ENCODE results near the gene APLF.
A peak's percentile ranks its signal among the peaks of the same experiment; 100 is the strongest.

The APLF gene, protein sequence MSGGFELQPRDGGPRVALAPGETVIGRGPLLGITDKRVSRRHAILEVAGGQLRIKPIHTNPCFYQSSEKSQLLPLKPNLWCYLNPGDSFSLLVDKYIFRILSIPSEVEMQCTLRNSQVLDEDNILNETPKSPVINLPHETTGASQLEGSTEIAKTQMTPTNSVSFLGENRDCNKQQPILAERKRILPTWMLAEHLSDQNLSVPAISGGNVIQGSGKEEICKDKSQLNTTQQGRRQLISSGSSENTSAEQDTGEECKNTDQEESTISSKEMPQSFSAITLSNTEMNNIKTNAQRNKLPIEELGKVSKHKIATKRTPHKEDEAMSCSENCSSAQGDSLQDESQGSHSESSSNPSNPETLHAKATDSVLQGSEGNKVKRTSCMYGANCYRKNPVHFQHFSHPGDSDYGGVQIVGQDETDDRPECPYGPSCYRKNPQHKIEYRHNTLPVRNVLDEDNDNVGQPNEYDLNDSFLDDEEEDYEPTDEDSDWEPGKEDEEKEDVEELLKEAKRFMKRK

DNA sequence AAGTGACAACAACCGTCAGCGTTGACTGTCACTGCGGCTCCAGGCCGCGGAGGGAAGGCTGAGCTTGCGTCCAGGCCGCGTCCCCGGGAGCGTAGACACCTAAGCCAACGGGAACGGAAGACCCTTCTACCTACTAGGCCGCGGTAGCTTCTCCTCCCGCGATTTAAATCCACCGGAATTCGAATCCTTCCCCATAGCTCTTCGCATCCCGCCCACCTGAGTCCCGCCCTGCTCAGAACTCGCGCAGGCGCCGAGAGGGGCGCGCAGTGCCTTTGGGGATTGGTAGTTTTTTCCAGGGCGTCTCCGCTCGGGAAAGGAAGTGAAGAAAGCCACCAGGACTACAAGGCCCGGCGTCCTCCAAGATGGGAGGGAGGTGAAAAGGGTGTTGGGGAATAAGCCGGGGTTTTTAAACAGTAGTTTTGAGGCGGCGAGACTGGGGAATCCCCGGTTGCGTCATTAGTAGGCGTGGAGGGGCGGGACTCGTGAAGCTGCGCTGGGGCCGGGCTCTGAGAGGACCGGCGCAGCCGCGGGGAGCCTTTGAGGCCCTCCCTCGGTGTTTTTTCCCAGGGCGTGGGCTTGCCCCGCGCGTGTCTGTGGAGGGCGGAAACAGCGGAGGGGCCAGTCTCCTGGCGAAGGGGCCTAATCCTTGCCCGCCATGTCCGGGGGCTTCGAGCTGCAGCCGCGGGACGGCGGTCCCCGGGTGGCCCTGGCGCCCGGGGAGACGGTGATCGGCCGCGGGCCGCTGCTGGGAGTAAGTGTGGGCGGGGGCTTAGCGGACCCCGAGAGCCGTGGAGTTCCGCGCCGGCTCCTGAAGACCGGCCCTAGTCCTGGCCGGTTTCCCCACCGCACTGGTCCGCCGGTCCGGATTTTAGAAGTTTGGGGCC lies at the start of gene APLF, which contains the start of gene FBXO48:
APLF (plus strand) TSS at position 509 of the 884 bp plus-strand sequence; CDS start at position 656, 147 bp downstream.
FBXO48 (minus strand) TSS at position 218 of the 884 bp plus-strand sequence. CDS start 2,149 bp downstream, outside the sequence.
- H3K9me3 Mint-ChIP-seq: no peaks in the 10 kb centered on the region
- peaks cover 12% of the 10 kb centered on the region for H3K4me1 Mint-ChIP-seq
- H3K27me3 Mint-ChIP-seq (ENCODE audit: low read depth): no peaks in the 10 kb centered on the region
- peak within 1 kb of the TSS; percentile 96 for H3K4me3 Mint-ChIP-seq
- TF ChIP-seq, protein P1, sequence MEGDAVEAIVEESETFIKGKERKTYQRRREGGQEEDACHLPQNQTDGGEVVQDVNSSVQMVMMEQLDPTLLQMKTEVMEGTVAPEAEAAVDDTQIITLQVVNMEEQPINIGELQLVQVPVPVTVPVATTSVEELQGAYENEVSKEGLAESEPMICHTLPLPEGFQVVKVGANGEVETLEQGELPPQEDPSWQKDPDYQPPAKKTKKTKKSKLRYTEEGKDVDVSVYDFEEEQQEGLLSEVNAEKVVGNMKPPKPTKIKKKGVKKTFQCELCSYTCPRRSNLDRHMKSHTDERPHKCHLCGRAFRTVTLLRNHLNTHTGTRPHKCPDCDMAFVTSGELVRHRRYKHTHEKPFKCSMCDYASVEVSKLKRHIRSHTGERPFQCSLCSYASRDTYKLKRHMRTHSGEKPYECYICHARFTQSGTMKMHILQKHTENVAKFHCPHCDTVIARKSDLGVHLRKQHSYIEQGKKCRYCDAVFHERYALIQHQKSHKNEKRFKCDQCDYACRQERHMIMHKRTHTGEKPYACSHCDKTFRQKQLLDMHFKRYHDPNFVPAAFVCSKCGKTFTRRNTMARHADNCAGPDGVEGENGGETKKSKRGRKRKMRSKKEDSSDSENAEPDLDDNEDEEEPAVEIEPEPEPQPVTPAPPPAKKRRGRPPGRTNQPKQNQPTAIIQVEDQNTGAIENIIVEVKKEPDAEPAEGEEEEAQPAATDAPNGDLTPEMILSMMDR (IDR thresholded peaks at IDR 0.05; ENCODE audit: unreplicated experiment in 3 of 3): no peak
- no peaks in the 10 kb centered on the region for H3K36me3 Mint-ChIP-seq (ENCODE audit: low read depth)
- H3K27ac Mint-ChIP-seq: peak within 1 kb of the TSS; percentile 73 to 90 (median 89)

DNA sequence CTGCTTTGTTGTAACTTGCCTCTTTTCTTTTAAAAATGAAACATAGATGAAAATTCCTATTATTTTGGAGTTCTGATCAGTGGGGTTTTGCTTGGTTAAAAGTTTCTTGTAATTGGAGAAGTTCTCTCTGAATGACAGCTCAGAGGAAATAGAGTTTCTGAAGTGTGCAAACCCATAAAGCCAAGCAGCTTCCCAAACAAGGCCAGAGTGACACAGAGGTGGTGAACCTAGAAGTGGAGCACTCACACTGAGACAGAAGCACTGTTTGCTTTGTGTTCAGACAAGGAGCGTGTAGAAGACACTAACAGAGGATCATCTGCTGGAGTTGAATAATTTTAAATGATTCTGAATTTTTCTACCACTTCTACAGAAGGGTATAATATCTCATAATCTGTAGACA lies 49.5 kb upstream of the APLF start:
- Mint-ChIP-seq H3K9me3 (no peaks in the 10 kb centered on the region), H3K4me3 (no peak overlapping the region), H3K27me3 (ENCODE audit: low read depth) (peaks cover 4% of the 10 kb centered on the region), H3K36me3 (ENCODE audit: low read depth) (no peaks in the 10 kb centered on the region), H3K4me1 (no peaks in the 10 kb centered on the region), H3K27ac (no peak overlapping the region)
- TF ChIP-seq, protein P1 (IDR thresholded peaks at IDR 0.05; ENCODE audit: unreplicated experiment in 3 of 3): no peak

DNA sequence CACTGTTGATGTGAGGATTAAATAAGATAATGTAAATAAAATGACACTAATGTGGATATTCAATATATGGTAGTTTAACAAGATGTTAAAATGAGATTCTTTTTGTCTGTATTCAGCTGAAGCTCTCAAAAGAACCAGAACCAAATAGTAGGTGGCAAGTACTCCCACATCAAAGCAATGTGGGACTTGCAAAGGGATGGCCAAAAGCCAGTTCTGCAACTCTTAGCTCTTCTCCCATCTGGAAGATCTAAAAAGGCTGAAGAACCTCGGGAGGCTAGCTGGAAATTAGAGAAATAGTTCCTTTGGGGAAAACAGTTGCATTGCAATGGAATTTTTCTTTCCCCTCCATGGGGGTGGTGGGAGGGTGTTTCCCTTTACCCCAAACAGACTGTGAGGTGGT lies 49.0 kb upstream of the APLF start:
- Mint-ChIP-seq H3K4me1 (no peaks in the 10 kb centered on the region), H3K27ac (no peak overlapping the region), H3K27me3 (ENCODE audit: low read depth) (peaks cover 4% of the 10 kb centered on the region), H3K36me3 (ENCODE audit: low read depth) (no peaks in the 10 kb centered on the region), H3K9me3 (no peaks in the 10 kb centered on the region), H3K4me3 (no peak overlapping the region)
- TF ChIP-seq, protein P1 (IDR thresholded peaks at IDR 0.05; ENCODE audit: unreplicated experiment in 3 of 3): no peak

DNA sequence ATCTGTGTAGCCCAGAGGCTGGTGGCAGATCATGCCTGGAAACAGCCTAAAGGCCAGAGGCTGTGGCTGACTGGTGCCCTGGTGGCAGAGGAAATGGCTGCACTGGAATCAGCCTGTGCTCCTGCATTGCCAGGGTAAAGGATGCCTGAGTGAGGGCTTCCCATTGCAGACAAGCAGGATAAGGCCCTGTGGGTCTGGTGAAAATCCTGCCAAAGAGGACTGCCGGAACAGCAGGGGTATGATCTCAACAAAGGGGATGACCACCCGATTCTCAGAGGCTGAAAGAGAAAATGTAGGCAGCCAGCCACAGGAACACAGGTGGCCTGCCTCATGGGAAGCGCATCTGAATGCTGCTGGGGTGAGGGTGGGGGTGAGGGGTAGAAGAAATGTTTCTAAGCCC lies 48.5 kb upstream of the APLF start:
- H3K4me1 Mint-ChIP-seq: no peaks in the 10 kb centered on the region

DNA sequence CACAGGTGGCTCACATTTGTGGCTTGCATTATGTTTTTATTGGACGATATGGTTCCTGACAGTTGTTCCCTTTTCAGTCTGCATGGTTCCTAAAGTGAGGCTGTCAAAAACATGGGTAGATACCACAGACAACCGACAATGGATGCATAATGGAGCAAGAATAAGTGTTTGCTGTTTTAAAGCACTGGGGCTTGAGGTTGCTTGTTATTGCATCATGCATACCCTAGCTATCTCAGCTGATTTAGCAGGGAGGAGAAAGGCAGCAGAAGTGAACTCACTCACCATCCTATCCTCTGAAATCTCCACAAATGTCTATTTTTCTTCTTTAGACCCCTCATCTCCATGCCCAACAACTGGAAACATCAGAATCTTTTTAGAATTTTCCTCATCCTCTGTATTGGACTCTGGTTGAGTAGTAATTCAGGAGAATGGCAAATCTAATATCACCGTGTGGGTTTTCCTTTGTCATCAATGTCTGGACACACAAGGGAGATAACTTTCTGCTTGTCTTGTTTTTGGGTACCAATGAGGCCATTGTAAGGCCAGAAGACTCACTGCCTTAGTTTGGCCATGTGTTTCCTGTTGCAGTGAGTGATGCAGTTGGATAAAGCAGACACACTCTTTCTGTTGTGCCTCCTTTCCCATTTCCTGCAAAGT lies 47.0 kb upstream of the APLF start:
- no peaks in the 10 kb centered on the region for H3K36me3 Mint-ChIP-seq (ENCODE audit: low read depth)

More for the DNA sequence above, 48.5 kb upstream of the APLF start:
- TF ChIP-seq, protein P1 (IDR thresholded peaks at IDR 0.05; ENCODE audit: unreplicated experiment in 3 of 3): no peak
- Mint-ChIP-seq H3K27ac (no peak overlapping the region), H3K36me3 (ENCODE audit: low read depth) (no peaks in the 10 kb centered on the region), H3K4me3 (no peak overlapping the region), H3K27me3 (ENCODE audit: low read depth) (peaks cover 4% of the 10 kb centered on the region), H3K9me3 (no peaks in the 10 kb centered on the region)

More for the DNA sequence above, 47.0 kb upstream of the APLF start:
- H3K27ac Mint-ChIP-seq: no peak overlapping the region
- H3K4me3 Mint-ChIP-seq: no peak overlapping the region
- TF ChIP-seq, protein P1 (IDR thresholded peaks at IDR 0.05; ENCODE audit: unreplicated experiment in 3 of 3): no peak
- no peaks in the 10 kb centered on the region for H3K4me1 Mint-ChIP-seq
- H3K9me3 Mint-ChIP-seq: no peaks in the 10 kb centered on the region
- H3K27me3 Mint-ChIP-seq (ENCODE audit: low read depth): peaks cover 4% of the 10 kb centered on the region

Measured in nephron (organoid).